GM12874 (cell line): Measurements from ENCODE around the gene CTNNBL1.

Experiments
- CTCF ChIP-seq: IDR thresholded peaks from 2 replicates; pipeline ENCODE4 v1.5.1; 2011; ENCODE audit warnings: low read depth, mild to moderate bottlenecking, control low read depth, low read length, moderate library complexity; ENCODE audit not compliant: insufficient read depth

Gene CTNNBL1

GRCh38 chr20:37867289-37868195, 173.7 kb downstream of the CTNNBL1 start:
- TF ChIP-seq CTCF, result no peak

- no peak for TF ChIP-seq CTCF
Measured at GRCh38 chr20:37868851-37869333, 175.1 kb downstream of the CTNNBL1 start.

GRCh38 chr20:37869334-37869861, 175.6 kb downstream of the CTNNBL1 start:
- no peak for TF ChIP-seq CTCF

DNA sequence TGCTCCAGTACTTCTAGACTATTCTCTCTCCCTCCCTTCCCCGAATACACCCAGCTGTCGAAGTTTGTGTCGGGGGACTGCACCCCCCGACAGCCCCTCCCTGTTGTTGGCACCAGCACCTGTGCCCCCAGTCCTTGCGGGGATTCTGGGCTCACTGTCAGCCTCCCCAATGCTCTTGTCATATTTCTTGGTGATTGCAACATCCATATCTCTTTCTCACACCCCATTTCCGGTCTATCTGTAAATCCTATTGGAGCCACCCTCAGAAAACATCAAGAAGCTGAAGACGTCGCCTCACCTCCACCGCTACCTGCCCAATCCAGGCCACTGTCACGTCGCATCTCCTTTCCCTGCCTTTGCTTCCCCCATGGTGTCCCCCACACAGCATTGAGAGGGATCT, 176.5 kb downstream of the CTNNBL1 start:
- no peak for TF ChIP-seq CTCF

DNA sequence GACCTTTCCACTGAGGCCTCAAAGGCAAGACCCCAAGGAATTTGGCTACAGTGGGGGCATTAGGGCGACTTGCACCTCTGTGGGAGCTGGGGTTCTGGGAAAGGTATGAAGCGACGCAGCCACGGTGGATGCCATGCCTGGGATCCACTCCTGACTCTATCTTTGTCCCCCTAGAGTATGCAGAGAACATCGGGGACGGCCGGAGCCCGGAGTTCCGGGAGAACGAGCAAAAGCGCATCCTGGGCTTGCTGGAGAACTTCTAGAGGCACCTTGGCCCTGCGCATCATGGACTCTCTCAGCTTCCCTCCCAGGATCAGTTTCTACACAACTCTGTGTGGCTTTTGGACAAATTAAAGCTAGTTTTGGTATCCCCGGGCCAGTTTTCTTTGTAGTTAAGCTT, 177.9 kb downstream of the CTNNBL1 start:
- no peak for TF ChIP-seq CTCF

DNA sequence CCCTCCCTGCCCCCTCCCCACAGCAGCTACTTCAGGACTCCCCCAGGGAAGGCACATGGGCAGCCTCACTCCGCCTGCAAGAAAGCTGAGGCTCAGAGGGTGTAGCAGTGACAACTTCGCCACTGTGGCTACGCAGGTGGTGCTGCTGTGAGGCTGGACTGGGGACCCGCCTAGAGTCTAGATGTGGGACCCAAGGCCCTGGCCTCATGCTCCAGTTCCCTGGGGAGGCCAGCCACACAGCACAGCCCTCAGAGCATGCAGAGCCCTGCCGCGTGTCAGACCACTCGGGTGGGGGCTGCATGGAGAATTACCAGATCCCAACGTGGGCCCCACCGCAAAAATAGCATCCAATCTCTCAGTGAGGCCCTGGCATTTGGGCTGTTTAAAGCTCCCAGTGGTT, 178.3 kb downstream of the CTNNBL1 start:
- no peak for TF ChIP-seq CTCF

- no peak for TF ChIP-seq CTCF
Measured at GRCh38 chr20:37873884-37874283, 180.1 kb downstream of the CTNNBL1 start.
